Heart left ventricle (tissue), 13 donors: ENCODE measurements around the gene MAP3K4.

Source experiments
- POLR2A ChIP-seq, 2 donors: fragments of 450-650 bp; IDR thresholded peaks; one replicate each; pipeline ENCODE4 v1.6.1; 2017; ENCODE audit warnings: antibody characterized with exemption in 2 of 2, mild to moderate bottlenecking in 2 of 2, moderate library complexity in 2 of 2
- TF ChIP-seq, protein P1 (sequence below), 12 donors: fragments of 200-600 bp; sonication (generic) in 4 of 12; IDR thresholded peaks; one replicate each; pipeline versions ENCODE4 v1.5.0 to v1.8.0; 2018 to 2022; ENCODE audit warnings: antibody characterized with exemption in 12 of 12, mild to moderate bottlenecking in 5 of 12
- donor health status: ischemic (EF 13 %, LVEDD 7.1; RV severe dilation, severe dysfunction).
- donor health status: DM: no; HTN: yes; CAD: no.
- donor health status: DM: no; HTN: no; CAD: no.
- donor health status: ischemic (EF 25% LVEDD 6.9; RV normal size, moderate dysfunction).
- donor health status: ischemic (EF 25% LVEDD 5.7; RV mildly dilated, moderate dysfunction).
- donor health status: ischemic (EF 35%, LVEDD 5.7; RV mildly dilated, moderate dysfunction).
- donor health status: nonischemic (EF 11% LVEDD 7.7; RV severe dilation, severe dysfunction).
- donor health status: DM: yes; HTN: yes; CAD: no.
- donor health status: PGD.
- donor health status: ischemic (EF 29% LVEDD 5.4; RV normal size, mild dysfunction).
- donor health status: nonischemic (EF 23%, LVEDD 6.1; RV moderate dilation, normal function).

DNA sequence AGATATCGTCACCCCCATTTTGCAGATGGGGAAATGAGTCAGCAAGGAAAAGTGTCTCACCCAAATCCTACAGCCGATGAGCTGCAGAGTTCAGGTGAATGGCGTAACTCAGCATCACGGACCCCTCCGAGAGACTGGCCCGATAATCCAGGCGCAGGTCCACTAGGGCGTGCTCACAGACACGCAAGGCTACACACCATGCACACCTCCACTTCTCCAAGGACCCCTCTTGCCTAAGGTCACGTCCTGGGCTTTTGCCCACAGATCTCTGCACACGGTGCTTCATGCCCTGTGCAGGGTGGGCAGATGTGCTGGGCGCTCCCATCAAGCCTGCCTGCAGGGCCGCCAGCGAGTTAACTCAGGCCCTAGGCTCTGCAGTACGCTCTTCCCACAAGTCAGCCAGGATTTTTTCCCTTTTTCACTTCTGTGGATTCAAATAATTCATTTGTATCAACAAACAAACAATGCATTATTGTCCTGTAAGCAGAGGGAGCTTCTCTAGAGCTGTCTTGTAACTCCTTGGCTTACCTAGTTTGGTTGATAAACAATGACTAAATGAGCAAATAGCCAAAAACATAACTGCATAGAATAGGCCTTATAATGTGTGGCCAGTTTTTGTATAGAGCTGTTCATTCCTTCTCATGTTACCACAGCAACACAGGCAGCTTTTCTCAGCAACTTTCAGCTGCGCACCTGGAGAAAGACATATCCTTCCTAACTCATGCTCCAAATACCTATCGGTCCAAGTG is 143.2 kb downstream of the MAP3K4 start:
- TF ChIP-seq POLR2A (IDR thresholded peaks at IDR 0.05), result no peak
- TF ChIP-seq, protein P1, sequence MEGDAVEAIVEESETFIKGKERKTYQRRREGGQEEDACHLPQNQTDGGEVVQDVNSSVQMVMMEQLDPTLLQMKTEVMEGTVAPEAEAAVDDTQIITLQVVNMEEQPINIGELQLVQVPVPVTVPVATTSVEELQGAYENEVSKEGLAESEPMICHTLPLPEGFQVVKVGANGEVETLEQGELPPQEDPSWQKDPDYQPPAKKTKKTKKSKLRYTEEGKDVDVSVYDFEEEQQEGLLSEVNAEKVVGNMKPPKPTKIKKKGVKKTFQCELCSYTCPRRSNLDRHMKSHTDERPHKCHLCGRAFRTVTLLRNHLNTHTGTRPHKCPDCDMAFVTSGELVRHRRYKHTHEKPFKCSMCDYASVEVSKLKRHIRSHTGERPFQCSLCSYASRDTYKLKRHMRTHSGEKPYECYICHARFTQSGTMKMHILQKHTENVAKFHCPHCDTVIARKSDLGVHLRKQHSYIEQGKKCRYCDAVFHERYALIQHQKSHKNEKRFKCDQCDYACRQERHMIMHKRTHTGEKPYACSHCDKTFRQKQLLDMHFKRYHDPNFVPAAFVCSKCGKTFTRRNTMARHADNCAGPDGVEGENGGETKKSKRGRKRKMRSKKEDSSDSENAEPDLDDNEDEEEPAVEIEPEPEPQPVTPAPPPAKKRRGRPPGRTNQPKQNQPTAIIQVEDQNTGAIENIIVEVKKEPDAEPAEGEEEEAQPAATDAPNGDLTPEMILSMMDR (IDR thresholded peaks at IDR 0.05), result no peak
